HG03064 (cell line): ENCODE data around the gene ERBB4.

Experiments used
- ATAC-seq: cut with Tn5 transposase; IDR thresholded peaks from one replicate; pipeline ENCODE4 v1.9.1; 2021; ENCODE audit warnings: low read depth; ENCODE audit not compliant: unreplicated experiment

Gene ERBB4

GRCh38 chr2:211396815-211397214 lies 1141.8 kb downstream of the ERBB4 start:
- ATAC-seq, result no peak

- ATAC-seq, result no peak
Measured at GRCh38 chr2:211391189-211391567, 1147.4 kb downstream of the ERBB4 start.

DNA sequence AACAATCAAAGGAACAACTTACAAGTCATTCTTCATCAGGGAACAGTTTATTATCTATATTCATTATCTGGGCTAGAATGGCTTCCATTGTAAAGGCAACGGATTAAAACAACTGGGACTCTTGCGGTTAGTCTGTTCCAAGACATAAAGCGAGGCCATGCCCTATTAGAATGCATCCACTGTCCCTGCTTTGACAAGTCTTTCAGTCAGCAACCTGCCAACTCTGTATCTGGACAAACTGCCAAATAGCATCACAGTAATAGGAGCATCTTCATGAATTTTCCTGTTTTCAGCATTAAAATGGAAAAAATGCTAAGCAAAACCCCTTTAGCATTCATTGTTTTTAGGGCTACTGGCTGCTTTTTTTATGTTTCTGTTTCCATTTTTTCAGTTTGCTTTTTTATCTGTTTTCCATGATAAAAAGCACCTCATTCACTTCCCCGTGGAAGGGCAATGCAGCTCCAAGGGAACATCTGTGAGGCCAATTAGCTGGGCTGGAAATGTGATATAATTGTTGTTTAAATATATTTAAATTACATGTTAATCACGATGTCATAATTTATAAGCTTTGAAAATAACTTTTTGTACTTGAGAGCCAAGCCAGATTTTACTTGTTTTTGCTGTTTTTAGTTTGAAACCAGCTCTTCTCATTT lies 1147.9 kb downstream of the ERBB4 start:
- ATAC-seq, result no peak

DNA sequence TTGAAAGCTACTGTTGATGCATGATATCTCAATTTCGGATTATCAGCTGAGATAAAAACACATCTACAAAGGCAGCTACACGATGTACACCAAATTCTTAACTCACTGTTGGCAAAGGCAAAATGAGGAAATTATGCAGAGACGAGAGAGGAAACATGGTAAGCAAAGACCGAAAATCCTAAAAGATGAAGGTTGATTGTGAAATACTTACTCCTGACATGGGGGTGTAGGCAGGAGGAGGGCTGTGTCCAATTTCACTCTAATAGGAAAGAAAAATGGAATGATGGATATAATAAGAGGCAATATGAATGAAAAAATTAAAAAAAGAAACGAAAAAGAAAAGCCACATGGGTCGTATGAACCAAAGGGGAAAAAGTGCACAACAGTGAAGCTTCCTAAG lies 1150.9 kb downstream of the ERBB4 start:
- no peak for ATAC-seq

GRCh38 chr2:211380041-211380440 lies 1158.6 kb downstream of the ERBB4 start:
- no peak for ATAC-seq

GRCh38 chr2:211376410-211376809 lies 1162.2 kb downstream of the ERBB4 start:
- no peak for ATAC-seq

GRCh38 chr2:211373203-211373602 lies 1165.4 kb downstream of the ERBB4 start:
- no peak for ATAC-seq

DNA sequence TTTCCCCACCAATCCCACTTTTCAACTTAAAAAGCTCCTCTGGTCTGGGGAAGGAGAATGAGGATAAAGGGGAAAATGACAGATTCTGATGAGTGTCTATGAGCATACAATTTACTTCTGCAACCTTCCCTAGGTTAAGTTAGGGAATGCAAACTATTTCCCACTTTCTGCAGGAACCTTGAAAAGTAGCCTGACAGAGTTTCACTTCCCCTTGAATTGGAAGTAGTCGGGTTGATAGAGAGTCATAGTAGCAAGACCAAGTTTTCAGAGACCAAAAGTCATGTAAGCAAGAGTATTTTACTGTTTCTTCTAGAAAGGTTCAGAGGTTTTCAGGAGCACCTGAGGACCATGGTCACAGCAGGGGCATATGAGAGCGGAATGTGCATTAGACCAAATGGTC lies 1167.1 kb downstream of the ERBB4 start:
- ATAC-seq, result no peak

- ATAC-seq, result no peak
Measured at GRCh38 chr2:211368467-211368866, 1170.1 kb downstream of the ERBB4 start.

GRCh38 chr2:211367711-211368110 lies 1170.9 kb downstream of the ERBB4 start:
- ATAC-seq, result peak; percentile 96

DNA sequence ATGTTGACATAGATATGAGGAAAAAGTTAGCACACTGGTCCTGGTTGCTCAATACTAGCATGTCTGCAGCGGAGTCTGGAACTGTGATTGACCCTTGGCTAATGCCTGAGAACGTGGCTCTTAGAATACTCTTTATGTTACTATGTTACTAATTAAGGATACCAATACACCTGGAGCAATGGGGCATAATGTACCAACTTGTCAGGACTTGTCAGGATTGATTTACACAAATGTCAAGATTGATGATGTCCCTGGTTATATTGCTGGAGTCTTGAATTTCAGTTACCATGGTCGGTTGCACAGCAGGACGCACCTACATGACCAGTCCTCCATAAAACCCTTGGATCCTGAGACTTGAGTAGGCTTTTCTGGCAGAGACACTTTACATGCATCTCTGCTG lies 1171.3 kb downstream of the ERBB4 start:
- ATAC-seq, result no peak

- no peak for ATAC-seq
Measured at GRCh38 chr2:211364911-211365310, 1173.7 kb downstream of the ERBB4 start.

GRCh38 chr2:211361383-211361782 lies 1177.2 kb downstream of the ERBB4 start:
- no peak for ATAC-seq

DNA sequence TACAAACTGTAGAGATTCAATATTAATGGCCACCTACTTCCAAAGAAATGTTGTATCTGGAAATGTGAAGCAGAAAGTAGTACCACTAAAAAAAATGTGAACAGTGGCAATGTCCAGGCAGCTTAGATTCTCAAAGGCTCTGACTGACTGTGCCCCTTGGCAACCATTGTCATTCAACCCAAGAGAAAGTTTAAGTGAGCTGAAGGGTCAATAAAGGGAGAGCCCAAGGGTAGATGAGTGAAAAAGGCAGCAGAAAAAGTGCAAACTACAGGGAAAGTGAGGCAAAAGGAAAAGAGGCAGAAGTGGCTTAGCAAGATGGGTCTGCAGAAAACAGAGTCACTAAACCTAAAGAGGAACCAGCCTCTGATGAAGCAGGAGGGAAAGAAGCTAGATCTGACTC lies 1179.3 kb downstream of the ERBB4 start:
- ATAC-seq, result no peak

- no peak for ATAC-seq
Measured at GRCh38 chr2:211358504-211358903, 1180.1 kb downstream of the ERBB4 start.

DNA sequence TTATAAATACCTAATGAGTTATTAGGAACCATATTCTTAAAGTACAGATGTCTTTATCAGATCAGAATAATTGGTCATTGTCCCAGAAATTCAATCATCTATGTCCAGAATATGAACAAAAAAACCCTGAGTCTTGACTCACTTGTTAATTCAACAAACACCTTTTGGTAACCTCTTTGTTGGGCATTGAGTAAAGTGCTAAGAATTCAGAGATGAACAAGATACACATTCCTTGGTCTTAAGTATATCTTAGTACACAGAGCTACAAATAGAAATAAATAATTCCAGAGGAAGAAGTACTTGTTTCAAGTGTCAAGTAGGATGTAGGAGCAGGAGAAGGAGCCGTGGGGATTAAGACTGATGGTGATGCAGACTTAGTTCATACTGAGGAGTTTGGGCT lies 1184.1 kb downstream of the ERBB4 start:
- no peak for ATAC-seq

GRCh38 chr2:211351987-211352386 lies 1186.6 kb downstream of the ERBB4 start:
- ATAC-seq, result no peak

- no peak for ATAC-seq
Measured at GRCh38 chr2:211349031-211349430, 1189.6 kb downstream of the ERBB4 start.

DNA sequence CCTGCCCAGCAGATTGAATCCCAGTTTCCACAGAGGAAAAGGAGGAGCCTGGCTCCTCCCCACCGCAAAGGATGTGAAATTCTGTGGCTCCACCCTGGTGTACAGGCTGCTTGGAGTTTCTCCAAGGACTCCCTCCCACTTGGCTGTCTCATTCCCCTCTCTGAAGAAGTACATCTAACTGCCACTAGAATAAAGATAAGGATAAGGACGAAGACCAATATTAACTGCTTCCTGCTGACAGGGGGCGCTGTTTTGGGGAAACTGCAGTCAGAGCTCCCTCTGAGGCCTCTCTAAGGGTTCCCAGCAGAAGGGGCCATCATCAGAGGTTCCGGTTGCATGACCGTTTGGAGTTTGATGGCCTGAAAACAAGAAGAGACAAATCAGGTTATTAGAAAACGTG lies 1191.3 kb downstream of the ERBB4 start:
- no peak for ATAC-seq

- no peak for ATAC-seq
Measured at GRCh38 chr2:211344289-211344688, 1194.3 kb downstream of the ERBB4 start.

GRCh38 chr2:211333377-211333776 lies 1205.2 kb downstream of the ERBB4 start:
- no peak for ATAC-seq

- ATAC-seq, result no peak
Measured at GRCh38 chr2:211331736-211332135, 1206.9 kb downstream of the ERBB4 start.

GRCh38 chr2:211329882-211330281 lies 1208.7 kb downstream of the ERBB4 start:
- no peak for ATAC-seq
